ENCODE results near the gene SF3A2.

- TF ChIP-seq POLR2A (IDR thresholded peaks at IDR 0.05; ENCODE audit: low read length) (no peak), GATA1 (IDR thresholded peaks at IDR 0.05; ENCODE audit: low read depth, low read length) (no peak)
Observed at GRCh38 chr19:2235381-2236063, 1.1 kb upstream of the SF3A2 start.
